Brain microvascular endothelial cell (primary cell): ENCODE data around the gene AUTS2.

Experiments
- DNase-seq: peaks from one replicate; pipeline ENCODE4 v3.0.0-alpha.2; 2020
- H3K27ac ChIP-seq: fragments of 250-450 bp; sonication (Bioruptor Pico); 2 replicates; pipeline ENCODE4 v1.5.1; 2020; ENCODE audit warnings: mild to moderate bottlenecking, moderate library complexity
- H3K27me3 ChIP-seq: fragments of 250-450 bp; sonication (Bioruptor Pico); replicated peaks from 2 replicates; pipeline ENCODE4 v1.5.1; 2020; ENCODE audit warnings: mild to moderate bottlenecking
- H3K36me3 ChIP-seq: fragments of 250-450 bp; sonication (Bioruptor Pico); replicated peaks from 2 replicates; pipeline ENCODE4 v1.5.1; 2020; ENCODE audit warnings: mild to moderate bottlenecking
- H3K4me3 ChIP-seq: 2 replicates; pipeline ENCODE4 v1.5.1; 2011; ENCODE audit warnings: low read depth, mild to moderate bottlenecking, control low read depth, low read length, moderate library complexity
- in situ Hi-C: cut with HindIII; loops from 2 replicates; pipeline ENCODE4 v1.10.0; 2017; ENCODE audit warnings: low sequenced_read_pairs, low pct_ligation_motif_present
- TF ChIP-seq, protein P1 (sequence below): IDR thresholded peaks from 2 replicates; pipeline ENCODE4 v1.5.1; 2011; ENCODE audit warnings: low read depth, mild to moderate bottlenecking, moderate library complexity, low read length, control low read depth, inconsistent platforms; ENCODE audit errors: missing control alignments

AUTS2 gene

DNA sequence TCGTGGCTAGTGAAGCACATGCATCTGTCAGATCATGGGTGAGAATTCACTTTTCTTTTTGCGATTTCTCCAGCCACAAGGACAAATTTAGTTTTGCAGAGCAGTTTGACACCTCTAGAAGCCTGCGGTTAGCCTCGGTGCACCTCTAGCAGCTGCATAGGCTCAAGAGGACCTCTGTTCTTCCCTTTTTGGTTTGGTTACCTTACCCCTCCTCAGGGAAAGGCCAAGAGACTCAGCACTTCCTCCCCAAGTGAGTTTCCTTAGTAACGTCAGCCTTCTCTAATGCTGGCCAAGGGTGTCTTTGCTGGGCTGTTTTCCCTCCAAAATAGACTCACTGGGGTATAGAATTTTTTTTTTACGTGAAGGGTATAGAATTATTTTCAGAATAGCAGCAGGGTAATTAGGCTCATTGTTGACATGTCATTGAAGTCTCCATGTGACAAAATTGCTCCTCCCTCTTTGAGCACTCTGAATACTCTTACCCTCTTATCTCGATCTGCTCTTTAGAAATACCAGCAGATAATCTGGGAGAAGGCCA, 97.8 kb downstream of the AUTS2 start:
- Histone ChIP-seq H3K27ac (no peak overlapping the region), H3K36me3 (no peaks in the 10 kb centered on the region), H3K27me3 (no peaks in the 10 kb centered on the region), H3K4me3 (no peak overlapping the region)
- in situ Hi-C loops = no loop called here
- TF ChIP-seq, protein P1, sequence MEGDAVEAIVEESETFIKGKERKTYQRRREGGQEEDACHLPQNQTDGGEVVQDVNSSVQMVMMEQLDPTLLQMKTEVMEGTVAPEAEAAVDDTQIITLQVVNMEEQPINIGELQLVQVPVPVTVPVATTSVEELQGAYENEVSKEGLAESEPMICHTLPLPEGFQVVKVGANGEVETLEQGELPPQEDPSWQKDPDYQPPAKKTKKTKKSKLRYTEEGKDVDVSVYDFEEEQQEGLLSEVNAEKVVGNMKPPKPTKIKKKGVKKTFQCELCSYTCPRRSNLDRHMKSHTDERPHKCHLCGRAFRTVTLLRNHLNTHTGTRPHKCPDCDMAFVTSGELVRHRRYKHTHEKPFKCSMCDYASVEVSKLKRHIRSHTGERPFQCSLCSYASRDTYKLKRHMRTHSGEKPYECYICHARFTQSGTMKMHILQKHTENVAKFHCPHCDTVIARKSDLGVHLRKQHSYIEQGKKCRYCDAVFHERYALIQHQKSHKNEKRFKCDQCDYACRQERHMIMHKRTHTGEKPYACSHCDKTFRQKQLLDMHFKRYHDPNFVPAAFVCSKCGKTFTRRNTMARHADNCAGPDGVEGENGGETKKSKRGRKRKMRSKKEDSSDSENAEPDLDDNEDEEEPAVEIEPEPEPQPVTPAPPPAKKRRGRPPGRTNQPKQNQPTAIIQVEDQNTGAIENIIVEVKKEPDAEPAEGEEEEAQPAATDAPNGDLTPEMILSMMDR = no peak
- DNase-seq = no peak

DNA sequence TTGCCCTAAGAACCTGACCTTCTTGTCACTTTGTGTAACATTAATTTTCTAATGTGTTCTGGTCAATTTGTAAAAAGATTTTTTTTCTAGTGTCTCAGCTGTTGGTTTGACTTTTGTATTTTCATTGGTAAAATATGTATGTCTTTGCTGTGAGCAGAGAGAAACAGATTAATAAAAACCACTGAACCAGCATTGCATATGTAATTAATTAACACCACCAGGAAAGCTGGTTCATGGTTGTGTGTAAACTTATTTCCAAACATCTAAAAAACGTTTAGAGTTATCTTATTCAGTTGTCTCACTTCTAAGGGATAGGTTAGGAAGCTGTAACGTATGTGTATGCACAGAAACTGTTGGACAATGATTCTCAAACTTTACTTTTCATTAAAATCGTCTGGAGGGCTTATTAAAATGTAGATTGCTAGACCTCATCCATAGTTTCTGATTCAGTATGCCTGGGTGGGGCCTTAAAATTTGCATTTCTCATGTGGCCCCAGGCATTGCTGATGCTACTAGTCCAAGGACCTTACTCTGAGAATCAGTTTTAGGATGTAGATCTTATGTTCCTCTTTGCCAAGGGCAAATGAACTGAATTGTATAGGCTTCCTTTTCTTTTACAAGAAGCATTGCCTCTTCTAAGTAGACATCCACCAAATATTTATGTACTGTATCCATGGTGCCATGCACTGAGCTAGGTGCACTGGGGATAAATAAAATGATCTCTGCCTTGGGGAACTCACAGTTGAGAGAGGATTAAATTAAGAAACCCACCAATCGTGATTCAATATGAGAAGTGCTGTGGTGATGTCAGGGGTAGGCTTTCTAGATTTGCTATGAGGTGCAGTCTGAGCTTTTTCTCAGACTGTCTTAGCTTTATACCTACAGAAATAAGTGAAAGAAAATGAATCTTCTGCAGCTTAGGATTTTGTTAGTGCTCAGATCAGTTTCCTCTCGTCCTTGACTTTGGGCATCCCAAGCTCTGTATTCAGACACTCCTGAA, 98.7 kb downstream of the AUTS2 start:
- Histone ChIP-seq H3K27me3 (no peaks in the 10 kb centered on the region), H3K36me3 (no peaks in the 10 kb centered on the region), H3K27ac (no peak overlapping the region), H3K4me3 (no peak overlapping the region)
- TF ChIP-seq, protein P1 = no peak
- no peak for DNase-seq
- in situ Hi-C loops = no loop called here

DNA sequence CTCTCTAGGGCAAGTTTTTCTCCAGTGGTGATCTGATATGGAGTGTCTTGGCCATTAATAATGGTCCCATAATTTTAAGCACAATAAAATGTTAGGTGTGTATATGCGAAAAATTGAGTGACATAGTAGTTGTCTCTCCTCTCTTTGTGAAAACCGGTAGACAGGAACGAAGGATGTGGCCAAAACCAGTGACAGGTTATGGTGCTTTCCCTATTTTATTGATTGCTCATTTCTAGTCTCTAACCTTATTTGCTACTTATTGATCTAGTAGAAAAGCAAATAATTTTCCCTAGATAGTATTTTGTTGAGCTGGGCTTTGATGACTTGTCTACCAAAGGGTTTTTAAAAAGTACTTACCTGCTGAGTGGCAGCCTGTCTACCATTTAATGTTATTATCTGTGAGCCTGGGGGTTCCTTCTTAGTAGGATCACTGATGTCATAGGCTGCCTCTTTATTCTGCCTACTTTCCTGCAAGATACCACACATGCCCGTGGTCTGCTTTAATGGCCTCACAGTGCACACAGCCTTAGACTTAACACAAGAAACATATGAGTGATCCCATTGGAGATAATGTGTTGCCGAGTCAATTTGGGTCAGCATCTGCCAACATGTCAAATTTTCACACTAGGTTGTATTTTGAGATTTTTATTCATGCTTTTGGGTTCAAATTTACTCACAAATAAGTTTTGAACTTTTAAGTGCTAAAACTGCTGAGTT, 100.0 kb downstream of the AUTS2 start:
- H3K4me3 ChIP-seq = no peak overlapping the region
- no peaks in the 10 kb centered on the region for H3K36me3 ChIP-seq
- TF ChIP-seq, protein P1 = no peak
- H3K27ac ChIP-seq = no peak overlapping the region
- DNase-seq = no peak
- H3K27me3 ChIP-seq = no peaks in the 10 kb centered on the region
- in situ Hi-C loops = no loop called here

DNA sequence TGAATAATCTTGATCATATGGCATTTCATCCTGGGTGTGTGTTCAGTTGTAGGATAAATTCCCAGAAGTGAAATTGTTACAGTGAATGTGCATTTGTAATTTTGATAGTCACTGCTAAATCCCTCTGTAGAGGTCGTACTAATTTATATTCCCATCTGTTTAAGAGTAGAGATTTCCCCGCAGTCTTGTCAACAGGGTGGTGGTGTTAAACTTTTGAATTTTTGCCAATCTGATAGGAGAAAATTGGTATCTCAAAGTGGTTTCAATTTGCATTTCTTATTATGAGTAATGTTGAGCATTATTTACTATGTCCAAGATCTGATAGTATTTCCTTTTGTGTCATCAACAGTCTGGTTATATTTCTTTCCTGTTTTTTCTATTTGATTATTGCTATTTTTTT, 101.7 kb downstream of the AUTS2 start:
- Histone ChIP-seq H3K36me3 (no peaks in the 10 kb centered on the region), H3K27ac (no peak overlapping the region), H3K4me3 (no peak overlapping the region), H3K27me3 (no peaks in the 10 kb centered on the region)
- in situ Hi-C loops = no loop called here
- TF ChIP-seq, protein P1 = no peak
- no peak for DNase-seq

DNA sequence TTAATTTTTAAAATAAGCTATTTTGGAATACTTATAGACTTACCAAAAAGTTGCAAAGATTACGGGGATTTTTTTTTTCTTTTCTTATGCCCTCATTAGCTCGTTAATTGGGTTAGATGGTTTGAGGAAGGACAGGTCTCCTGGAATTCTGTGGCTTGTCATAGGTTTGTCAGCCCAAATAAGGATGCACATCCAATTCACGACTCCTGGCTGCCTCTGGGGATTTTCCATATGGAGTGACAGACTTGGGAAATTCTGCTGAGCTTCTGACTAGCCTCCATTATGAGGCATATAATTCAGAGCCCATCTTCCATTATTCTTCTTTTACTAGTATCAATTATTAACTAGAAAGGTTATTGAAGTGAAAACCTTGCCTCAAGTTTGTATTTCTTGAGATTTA, 102.1 kb downstream of the AUTS2 start:
- Histone ChIP-seq H3K27ac (no peak overlapping the region), H3K36me3 (no peaks in the 10 kb centered on the region), H3K27me3 (no peaks in the 10 kb centered on the region), H3K4me3 (no peak overlapping the region)
- in situ Hi-C loops = no loop called here
- DNase-seq = no peak
- TF ChIP-seq, protein P1 = no peak
